ENCODE data around the gene DEPDC5. TPM values are rescaled to one million over a fixed set of nuclear protein-coding genes. Genes with fewer than 3 reads are reported as not detected.

The DEPDC5 gene
- total RNA-seq, 4 donors from 2014 or later: 11.7 to 15.4 (median 13.3) TPM

DNA sequence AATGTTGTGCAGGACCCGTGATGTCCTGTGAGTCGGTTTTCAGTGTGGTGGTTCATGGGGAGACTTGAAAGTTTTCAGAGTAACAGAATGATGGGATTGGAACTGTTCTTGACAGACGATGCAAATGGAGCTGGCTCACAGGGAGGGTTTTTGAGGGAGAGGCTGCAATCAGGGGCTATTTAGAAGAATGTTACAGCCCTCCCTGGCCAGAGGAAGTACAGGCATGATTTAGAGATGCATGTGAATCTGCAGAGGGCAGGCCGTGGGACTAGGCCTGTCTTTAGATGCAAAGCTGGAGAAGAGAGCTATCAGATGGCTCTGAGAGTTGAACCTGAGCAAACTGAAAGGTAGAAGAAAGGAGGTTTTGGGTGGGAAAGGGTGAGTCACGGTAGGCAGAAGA is 115.9 kb downstream of the DEPDC5 start:
- TF ChIP-seq POLR2A (IDR thresholded peaks at IDR 0.05): no peak
- TF ChIP-seq, protein P1, sequence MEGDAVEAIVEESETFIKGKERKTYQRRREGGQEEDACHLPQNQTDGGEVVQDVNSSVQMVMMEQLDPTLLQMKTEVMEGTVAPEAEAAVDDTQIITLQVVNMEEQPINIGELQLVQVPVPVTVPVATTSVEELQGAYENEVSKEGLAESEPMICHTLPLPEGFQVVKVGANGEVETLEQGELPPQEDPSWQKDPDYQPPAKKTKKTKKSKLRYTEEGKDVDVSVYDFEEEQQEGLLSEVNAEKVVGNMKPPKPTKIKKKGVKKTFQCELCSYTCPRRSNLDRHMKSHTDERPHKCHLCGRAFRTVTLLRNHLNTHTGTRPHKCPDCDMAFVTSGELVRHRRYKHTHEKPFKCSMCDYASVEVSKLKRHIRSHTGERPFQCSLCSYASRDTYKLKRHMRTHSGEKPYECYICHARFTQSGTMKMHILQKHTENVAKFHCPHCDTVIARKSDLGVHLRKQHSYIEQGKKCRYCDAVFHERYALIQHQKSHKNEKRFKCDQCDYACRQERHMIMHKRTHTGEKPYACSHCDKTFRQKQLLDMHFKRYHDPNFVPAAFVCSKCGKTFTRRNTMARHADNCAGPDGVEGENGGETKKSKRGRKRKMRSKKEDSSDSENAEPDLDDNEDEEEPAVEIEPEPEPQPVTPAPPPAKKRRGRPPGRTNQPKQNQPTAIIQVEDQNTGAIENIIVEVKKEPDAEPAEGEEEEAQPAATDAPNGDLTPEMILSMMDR (IDR thresholded peaks at IDR 0.05): no peak
- 85 to 90% methylated on average over 5 of the region's 5 CpGs for WGBS, 2 donors
- H3K4me3 ChIP-seq (ENCODE audit: low read depth, poor library complexity, severe bottlenecking): no peak overlapping the region
- no peak for DNase-seq (ENCODE audit: low spot score in 2 of 2)
- intact Hi-C loops (cut with DNase I; ENCODE audit: low total_unique reads): no loop called here

DNA sequence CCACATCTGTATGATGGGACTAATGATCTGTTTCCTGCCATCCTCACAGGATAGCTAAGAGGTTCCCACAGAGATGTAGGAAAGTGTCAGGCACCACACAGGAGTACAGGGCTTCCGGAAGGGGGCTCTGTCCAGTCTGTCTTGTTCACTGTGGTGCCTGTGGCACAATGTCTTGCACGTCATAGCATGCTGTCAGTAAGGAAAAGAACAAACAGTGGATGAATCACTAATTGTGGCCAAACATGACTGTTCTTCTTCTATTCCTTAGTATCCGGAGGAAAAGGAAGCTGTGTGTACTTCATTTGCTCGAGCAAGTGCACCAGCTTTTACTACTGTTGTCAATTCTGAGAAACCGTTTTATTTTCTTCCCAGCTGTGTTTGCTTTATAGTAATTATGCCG is 117.1 kb downstream of the DEPDC5 start:
- TF ChIP-seq, protein P1 (IDR thresholded peaks at IDR 0.05): no peak
- TF ChIP-seq POLR2A (IDR thresholded peaks at IDR 0.05): no peak
- H3K4me3 ChIP-seq (ENCODE audit: low read depth, poor library complexity, severe bottlenecking): no peak overlapping the region
- 70 to 71% methylated on average over 6 of the region's 6 CpGs for WGBS, 2 donors
- no peak for DNase-seq (ENCODE audit: low spot score in 2 of 2)
- intact Hi-C loops (cut with DNase I; ENCODE audit: low total_unique reads): no loop called here

DNA sequence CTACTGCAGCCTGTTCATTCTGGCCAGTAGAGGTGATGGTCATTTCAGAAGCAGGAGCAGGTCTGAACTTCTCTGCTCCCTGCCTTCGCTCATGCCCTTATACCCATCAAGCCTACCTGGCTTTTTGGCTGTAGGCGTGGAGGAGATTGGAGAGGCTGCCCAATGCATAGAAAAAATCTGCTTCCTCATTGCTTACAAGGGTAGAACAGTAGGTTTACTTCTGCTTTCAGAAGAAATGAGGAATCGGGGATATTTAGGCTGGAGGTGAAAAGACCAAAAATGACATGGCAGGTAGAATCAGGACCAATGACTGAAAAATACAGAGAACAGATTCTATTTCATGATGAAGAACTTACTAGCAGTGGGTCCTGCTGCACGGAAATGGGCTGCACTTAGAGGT is 117.7 kb downstream of the DEPDC5 start:
- no peak overlapping the region for H3K4me3 ChIP-seq (ENCODE audit: low read depth, poor library complexity, severe bottlenecking)
- 83 to 85% methylated on average over 4 of the region's 4 CpGs for WGBS, 2 donors
- no peak for TF ChIP-seq POLR2A (IDR thresholded peaks at IDR 0.05)
- TF ChIP-seq, protein P1 (IDR thresholded peaks at IDR 0.05): no peak
- no peak for DNase-seq (ENCODE audit: low spot score in 2 of 2)
- intact Hi-C loops (cut with DNase I; ENCODE audit: low total_unique reads): no loop called here

DNA sequence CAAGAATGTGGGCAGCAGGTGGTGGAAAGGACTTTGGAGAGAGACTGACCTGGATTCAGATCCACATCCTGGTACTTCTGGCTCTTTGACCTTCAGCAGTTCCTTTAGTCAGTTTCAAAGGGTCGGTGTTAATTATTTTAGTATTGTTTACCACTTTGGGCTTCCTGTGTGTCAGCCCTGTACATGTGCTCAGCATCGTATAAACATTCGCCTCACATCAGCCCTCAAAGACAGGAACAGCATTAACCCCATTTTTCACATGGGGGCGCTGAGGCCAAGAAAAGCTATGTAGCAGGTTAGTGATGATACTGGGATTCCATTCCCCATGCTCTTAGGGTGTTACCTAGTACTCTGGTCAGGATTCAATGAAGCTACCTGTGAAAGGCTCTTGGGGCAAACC is 118.4 kb downstream of the DEPDC5 start:
- no peak overlapping the region for H3K4me3 ChIP-seq (ENCODE audit: low read depth, poor library complexity, severe bottlenecking)
- no peak for DNase-seq (ENCODE audit: low spot score in 2 of 2)
- TF ChIP-seq POLR2A (IDR thresholded peaks at IDR 0.05): no peak
- TF ChIP-seq, protein P1 (IDR thresholded peaks at IDR 0.05): no peak
- WGBS, 2 donors: 71 to 74% methylated on average over 4 of the region's 4 CpGs
- intact Hi-C loops (cut with DNase I; ENCODE audit: low total_unique reads): no loop called here

DNA sequence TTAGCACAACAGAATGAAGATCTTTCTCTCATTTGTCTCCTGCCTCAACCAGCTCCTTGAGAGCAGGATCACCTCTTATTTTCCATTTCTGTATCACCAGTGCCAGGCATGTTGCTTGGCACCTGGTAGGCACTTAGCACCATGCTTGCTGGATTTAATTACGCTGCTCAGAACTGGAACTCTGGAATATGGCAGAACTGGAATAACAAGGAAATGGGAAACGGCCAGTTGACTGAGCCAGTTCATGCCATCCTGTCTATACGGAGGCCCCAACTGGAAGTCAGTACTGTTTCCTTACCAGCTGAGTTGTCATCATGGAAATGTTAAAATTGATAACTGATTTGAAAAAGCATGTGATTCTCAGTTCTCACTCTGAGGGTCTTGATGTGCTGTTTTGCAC is 121.0 kb downstream of the DEPDC5 start:
- no peak for DNase-seq (ENCODE audit: low spot score in 2 of 2)
- no peak for TF ChIP-seq POLR2A (IDR thresholded peaks at IDR 0.05)
- TF ChIP-seq, protein P1 (IDR thresholded peaks at IDR 0.05): no peak
- WGBS, 2 donors: 73 to 76% methylated on average over 3 of the region's 3 CpGs
- H3K4me3 ChIP-seq (ENCODE audit: low read depth, poor library complexity, severe bottlenecking): no peak overlapping the region
- intact Hi-C loops (cut with DNase I; ENCODE audit: low total_unique reads): no loop called here

DNA sequence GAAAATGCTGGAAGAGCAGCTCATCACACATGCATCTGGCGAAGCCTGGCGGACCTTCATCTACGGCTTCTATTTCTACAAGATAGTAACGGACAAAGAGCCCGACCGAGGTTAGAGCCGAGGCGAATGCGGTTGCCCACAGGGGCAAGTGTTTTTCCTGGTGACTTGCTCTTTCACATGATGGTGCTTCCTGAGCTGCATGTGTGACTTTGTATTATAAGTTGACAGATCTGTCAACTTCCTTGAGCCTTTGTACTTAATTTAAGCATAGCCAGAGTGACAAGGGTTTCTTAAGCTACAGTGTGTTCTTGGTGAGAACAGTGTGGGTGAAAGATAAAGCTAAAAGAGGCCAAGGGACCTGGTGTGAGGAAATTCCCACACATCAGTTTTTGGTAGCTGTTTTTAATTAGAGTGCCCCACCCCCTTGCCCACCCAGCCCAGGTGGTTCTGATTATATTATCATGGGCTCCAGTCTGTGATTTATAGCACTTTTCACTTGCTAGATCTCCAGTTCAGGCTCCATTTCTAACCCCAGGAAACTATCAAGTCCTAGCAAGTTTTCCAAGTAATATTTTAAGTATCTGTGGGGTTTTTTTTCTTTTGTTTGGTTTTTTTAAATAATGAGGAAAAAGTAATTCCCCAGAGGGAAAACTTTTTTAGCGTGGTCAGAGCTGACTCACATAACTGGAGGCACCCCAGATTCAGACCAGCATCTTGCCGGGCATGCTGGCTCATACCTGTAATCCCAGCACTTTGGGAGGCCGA is 122.5 kb downstream of the DEPDC5 start:
- 69 to 78% methylated on average over 12 of the region's 12 CpGs for WGBS, 2 donors
- H3K4me3 ChIP-seq (ENCODE audit: low read depth, poor library complexity, severe bottlenecking): no peak overlapping the region
- TF ChIP-seq, protein P1 (IDR thresholded peaks at IDR 0.05): no peak
- TF ChIP-seq POLR2A (IDR thresholded peaks at IDR 0.05): no peak
- intact Hi-C loops (cut with DNase I; ENCODE audit: low total_unique reads): no loop called here
- DNase-seq (ENCODE audit: low spot score in 2 of 2): no peak
